Endodermal cell (in vitro differentiated cells): ENCODE measurements around the gene LIPC. TPM values are rescaled to one million over a fixed set of nuclear protein-coding genes. Genes with fewer than 3 reads are reported as not detected.

Experiments used
- DNase-seq: peaks from one replicate; pipeline ENCODE4 v3.0.0-alpha.2; 2017
- H3K27ac ChIP-seq: 2 replicates; pipeline ENCODE4 v1.5.1; 2013; ENCODE audit warnings: mild to moderate bottlenecking, low read depth, low read length, moderate library complexity
- H3K27me3 ChIP-seq: 2 replicates; pipeline ENCODE4 v1.6.1; 2013; ENCODE audit warnings: mild to moderate bottlenecking, low read length, moderate library complexity; ENCODE audit not compliant: insufficient read depth, control insufficient read depth, poor library complexity, severe bottlenecking
- H3K36me3 ChIP-seq: 2 replicates; pipeline ENCODE4 v1.7.0; 2013; ENCODE audit warnings: mild to moderate bottlenecking, low read length, moderate library complexity; ENCODE audit not compliant: control insufficient read depth, insufficient read depth
- H3K4me1 ChIP-seq: one replicate; pipeline ENCODE4 v1.7.0; 2013; ENCODE audit warnings: low read length; ENCODE audit not compliant: control insufficient read depth, insufficient read depth
- H3K4me3 ChIP-seq: 2 replicates; pipeline ENCODE4 v1.5.1; 2013; ENCODE audit warnings: mild to moderate bottlenecking, low read length, moderate library complexity
- H3K9ac ChIP-seq: 2 replicates; pipeline ENCODE4 v1.6.1; 2013; ENCODE audit warnings: mild to moderate bottlenecking, low read length, moderate library complexity; ENCODE audit not compliant: poor library complexity, severe bottlenecking; ENCODE audit errors: extremely low read depth
- H3K9me3 ChIP-seq: 2 replicates; pipeline ENCODE4 v1.6.1; 2013; ENCODE audit warnings: mild to moderate bottlenecking, low read length, moderate library complexity; ENCODE audit not compliant: control insufficient read depth
- H3K27ac Mint-ChIP-seq: 2 replicates; pipeline ENCODE4 v1.8.0; 2020; ENCODE audit warnings: mixed read lengths
- H3K27me3 Mint-ChIP-seq: 2 replicates; pipeline ENCODE4 v1.8.0; 2021; ENCODE audit warnings: mild to moderate bottlenecking, mixed read lengths; ENCODE audit not compliant: insufficient read depth
- H3K36me3 Mint-ChIP-seq: 2 replicates; pipeline ENCODE4 v1.8.0; 2020; ENCODE audit warnings: low read depth, mixed read lengths
- H3K4me1 Mint-ChIP-seq: 2 replicates; pipeline ENCODE4 v1.8.0; 2020; ENCODE audit warnings: mixed read lengths
- H3K4me3 Mint-ChIP-seq: 2 replicates; pipeline ENCODE4 v1.8.0; 2020; ENCODE audit warnings: mild to moderate bottlenecking, moderate library complexity, mixed read lengths
- H3K9me3 Mint-ChIP-seq: 2 replicates; pipeline ENCODE4 v1.8.0; 2020; ENCODE audit warnings: mild to moderate bottlenecking, mixed read lengths
- CTCF ChIP-seq: fragments of 200-600 bp; sonication (generic); conservative IDR thresholded peaks from 2 replicates; pipeline ENCODE4 v1.5.0; 2021; ENCODE audit warnings: antibody characterized with exemption, mild to moderate bottlenecking
- WGBS, 2 experiments: methylation state at CpG; one replicate each; pipeline versions ENCODE4 v1.1.5 to v1.1.7; 2013; ENCODE audit warnings: missing lambda C conversion rate in 2 of 2, mixed read lengths in 1 of 2; ENCODE audit not compliant: insufficient coverage in 1 of 2, insufficient read length in 1 of 2; 5-methylcytosine and 5-hydroxymethylcytosine counted together
- total RNA-seq, 2 donors: library from RNA; stranded (reverse); fragmentation: NEBNext Ultra II Directional in 1 of 2; extraction: Animal tissue kit (Norgen Biotek cat#: 25700) in 1 of 2; gene quantifications; 2 replicates in 1 of 2; 3 replicates in 1 of 2; pipeline ENCODE4 v1.2.1, GENCODE V29; 2021

The LIPC gene
- total RNA-seq, 2 donors from 2014 or later: not detected

DNA sequence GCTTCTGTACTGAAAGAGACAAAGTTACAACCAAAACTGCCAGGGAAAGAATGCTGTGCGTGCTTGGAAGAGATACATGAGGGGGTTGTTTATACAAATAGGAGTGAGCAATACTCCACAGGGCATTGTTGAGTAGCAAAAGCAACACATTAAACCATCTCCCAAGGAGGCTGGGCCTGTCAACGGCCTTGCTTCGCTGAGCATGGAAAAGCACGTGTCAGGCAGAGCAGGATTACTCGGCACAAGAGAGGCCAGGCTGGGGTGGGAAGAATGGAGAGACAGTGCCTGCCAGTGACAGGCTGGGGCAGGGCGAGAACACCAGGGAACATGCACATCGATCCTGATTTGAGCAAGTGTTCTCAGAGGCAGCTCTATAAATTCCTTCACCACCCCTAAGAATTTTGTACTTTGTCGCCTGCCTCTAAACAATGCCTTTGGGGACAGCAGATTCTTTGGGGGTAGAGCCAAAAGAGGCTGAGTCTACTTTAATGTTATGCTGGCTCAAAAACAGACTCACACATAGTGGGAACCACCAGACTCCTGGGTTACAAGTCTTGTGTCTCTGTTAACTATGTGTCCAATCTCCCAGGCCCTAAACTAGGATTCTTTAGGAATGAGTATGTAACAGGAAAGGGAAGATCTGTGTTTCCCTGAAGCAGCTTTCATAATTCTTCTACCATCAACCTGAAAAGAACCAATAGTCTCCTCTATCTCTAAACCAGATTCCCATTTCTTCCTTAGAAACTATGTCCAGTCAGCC is 67.2 kb downstream of the LIPC start:
- no peaks in the 10 kb centered on the region for H3K36me3 Mint-ChIP-seq
- no peak overlapping the region for H3K27ac ChIP-seq
- WGBS, 2 experiments: 73 to 86% methylated on average over 6 to 8 of the region's 8 CpGs

DNA sequence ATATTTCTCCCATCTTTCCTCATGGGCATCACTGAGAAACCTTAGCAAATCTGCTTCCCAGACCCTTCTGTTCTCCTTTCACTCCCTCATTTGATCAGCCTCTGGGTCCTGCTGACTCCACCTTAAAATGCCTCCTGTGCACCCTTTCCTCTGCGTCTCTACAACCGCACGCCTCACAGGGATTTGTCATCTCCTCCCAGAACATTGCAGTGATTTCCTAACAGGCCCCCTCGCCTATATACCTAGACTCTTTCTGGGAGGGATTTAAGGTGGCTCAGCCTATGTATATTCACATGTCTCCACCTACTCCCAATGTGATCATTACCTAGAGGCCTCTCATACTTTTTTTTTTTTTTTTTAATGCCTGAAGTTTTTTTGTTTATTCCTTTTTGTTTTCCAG is 69.2 kb downstream of the LIPC start:
- Histone ChIP-seq H3K27ac (no peak overlapping the region), H3K4me1 (no peaks in the 10 kb centered on the region), H3K4me3 (no peak overlapping the region), H3K36me3 (no peaks in the 10 kb centered on the region), H3K9me3 (no peaks in the 10 kb centered on the region), H3K27me3 (no peaks in the 10 kb centered on the region), H3K9ac (no peak overlapping the region)
- H3K9me3 Mint-ChIP-seq: no peaks in the 10 kb centered on the region
- no peak for TF ChIP-seq CTCF
- H3K4me1 Mint-ChIP-seq: peaks cover 9% of the 10 kb centered on the region
- WGBS, 2 experiments: 80 to 89% methylated on average over 1 to 4 of the region's 4 CpGs
- H3K27me3 Mint-ChIP-seq: peaks cover 4% of the 10 kb centered on the region
- H3K4me3 Mint-ChIP-seq: no peak overlapping the region
- no peak for DNase-seq
- no peak overlapping the region for H3K27ac Mint-ChIP-seq
- no peaks in the 10 kb centered on the region for H3K36me3 Mint-ChIP-seq

More for the DNA sequence above, 67.2 kb downstream of the LIPC start:
- Histone ChIP-seq H3K4me3 (no peak overlapping the region), H3K9me3 (no peaks in the 10 kb centered on the region), H3K36me3 (no peaks in the 10 kb centered on the region), H3K27me3 (no peaks in the 10 kb centered on the region), H3K4me1 (no peaks in the 10 kb centered on the region), H3K9ac (no peak overlapping the region)
- Mint-ChIP-seq H3K9me3 (no peaks in the 10 kb centered on the region), H3K4me3 (no peak overlapping the region), H3K27me3 (peaks cover 2% of the 10 kb centered on the region), H3K27ac (no peak overlapping the region), H3K4me1 (peaks cover 18% of the 10 kb centered on the region)
- TF ChIP-seq CTCF: no peak
- DNase-seq: no peak

DNA sequence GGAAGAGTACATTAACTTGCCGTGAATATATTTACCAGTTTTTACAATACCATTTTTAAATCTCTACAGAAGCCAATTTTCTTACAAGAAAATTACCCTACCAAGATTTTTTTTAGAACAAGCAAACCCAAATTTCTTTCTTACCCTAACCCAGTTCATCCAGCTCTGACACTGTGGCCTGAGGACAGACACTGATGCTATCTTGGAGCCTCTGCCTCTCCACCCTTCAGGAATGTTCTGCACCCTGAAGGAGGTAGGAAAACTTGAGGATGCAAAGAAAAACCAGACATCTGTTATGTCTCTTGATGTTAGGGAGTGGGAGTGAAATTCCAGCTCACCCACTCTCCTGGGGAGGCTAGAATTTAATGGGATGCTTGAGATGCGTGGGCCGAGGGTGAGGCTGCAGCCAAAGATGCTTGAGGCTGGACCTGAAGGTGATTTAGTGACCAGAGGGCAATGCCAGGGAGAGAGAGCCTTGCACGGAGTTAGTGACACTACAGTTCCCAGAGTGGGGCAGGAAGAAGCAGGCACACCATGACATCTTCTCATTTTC is 69.9 kb downstream of the LIPC start:
- H3K4me3 Mint-ChIP-seq: no peak overlapping the region
- Histone ChIP-seq H3K9ac (no peak overlapping the region), H3K4me3 (no peak overlapping the region), H3K9me3 (no peaks in the 10 kb centered on the region), H3K36me3 (no peaks in the 10 kb centered on the region), H3K27me3 (no peaks in the 10 kb centered on the region), H3K27ac (no peak overlapping the region), H3K4me1 (no peaks in the 10 kb centered on the region)
- no peaks in the 10 kb centered on the region for H3K9me3 Mint-ChIP-seq
- TF ChIP-seq CTCF: no peak
- no peak for DNase-seq
- H3K27me3 Mint-ChIP-seq: peaks cover 4% of the 10 kb centered on the region
- H3K36me3 Mint-ChIP-seq: no peaks in the 10 kb centered on the region
- H3K27ac Mint-ChIP-seq: no peak overlapping the region
- peaks cover 5% of the 10 kb centered on the region for H3K4me1 Mint-ChIP-seq
- WGBS, 2 experiments: 89% methylated on average over 4 of the region's 4 CpGs; no CpG with 5 or more reads in 1 of the 2 experiments
